Renal pelvis (tissue), 12 donors: ENCODE data around the gene TATDN3. TPM values are rescaled to one million over a fixed set of nuclear protein-coding genes. Genes with fewer than 3 reads are reported as not detected.
"Not testable (repeated sequence)": the region's sequence is repeated elsewhere in the genome, so short reads cannot be mapped to it uniquely, and the experiment has no call there.

ENCODE experiments used
- DNase-seq: peaks from one replicate; pipeline ENCODE4 v3.0.0-alpha.2; 2013
- long read RNA-seq, 16 experiments: transcript quantifications; one replicate each; lab custom pipeline, GENCODE V29; 2026
- polyA plus RNA-seq, 3 donors: library from polyadenylated mRNA; unstranded; fragments of 120-200 nt; gene quantifications; one replicate each; pipeline ENCODE4 v1.2.1, GENCODE V29; 2013; ENCODE audit not compliant: insufficient read length in 3 of 3

Gene TATDN3
- 10 to 100 TPM; 15.5 to 23.2 (median 22.5) TPM for polyA plus RNA-seq
- long read RNA-seq, donor 1, partial matches to known transcripts: 11 of 15 reads
- long read RNA-seq, donor 1, other reads (novel, unspliced or antisense): 0 of 15 reads
- long read RNA-seq, donor 2, partial matches to known transcripts: 0 of 5 reads
- long read RNA-seq, donor 2, other reads (novel, unspliced or antisense): 0 of 5 reads
- long read RNA-seq, donor 3, partial matches to known transcripts: 0 of 7 reads
- long read RNA-seq, donor 3, other reads (novel, unspliced or antisense): 0 of 7 reads
- long read RNA-seq, donor 4, partial matches to known transcripts: 0 of 4 reads
- long read RNA-seq, donor 4, other reads (novel, unspliced or antisense): 0 of 4 reads
- long read RNA-seq, donor 5, partial matches to known transcripts: 0 of 5 reads
- long read RNA-seq, donor 5, other reads (novel, unspliced or antisense): 0 of 5 reads
- long read RNA-seq, donor 6, transcript TATDN3-201 (10 exons, 2,321 nt): major isoform, 5 of 10 reads
- long read RNA-seq, donor 6, partial matches to known transcripts: 0 of 10 reads
- long read RNA-seq, donor 6, other reads (novel, unspliced or antisense): 0 of 10 reads
- long read RNA-seq, donor 7, partial matches to known transcripts: 0 of 10 reads
- long read RNA-seq, donor 7, other reads (novel, unspliced or antisense): 0 of 10 reads
- long read RNA-seq, donor 8, partial matches to known transcripts: 0 of 1 reads
- long read RNA-seq, donor 8, other reads (novel, unspliced or antisense): 0 of 1 reads
- long read RNA-seq, donor 9, partial matches to known transcripts: 0 of 6 reads
- long read RNA-seq, donor 9, other reads (novel, unspliced or antisense): 0 of 6 reads
- long read RNA-seq, donor 10, transcript TATDN3-201 (10 exons, 2,321 nt): major isoform, 5 of 13 reads
- long read RNA-seq, donor 10, partial matches to known transcripts: 0 of 13 reads
- long read RNA-seq, donor 10, other reads (novel, unspliced or antisense): 0 of 13 reads
- long read RNA-seq, donor 11, partial matches to known transcripts: 0 of 4 reads
- long read RNA-seq, donor 11, other reads (novel, unspliced or antisense): 0 of 4 reads
- long read RNA-seq, donor 12, partial matches to known transcripts: 0 of 6 reads
- long read RNA-seq, donor 12, other reads (novel, unspliced or antisense): 0 of 6 reads
- long read RNA-seq, donor 13, partial matches to known transcripts: 0 of 7 reads
- long read RNA-seq, donor 13, other reads (novel, unspliced or antisense): 0 of 7 reads
- long read RNA-seq, donor 14: 0 reads
- long read RNA-seq, donor 15, transcript TATDN3-202 (10 exons, 2,389 nt): major isoform, 6 of 13 reads
- long read RNA-seq, donor 15, partial matches to known transcripts: 0 of 13 reads
- long read RNA-seq, donor 15, other reads (novel, unspliced or antisense): 0 of 13 reads
- long read RNA-seq, donor 16, partial matches to known transcripts: 0 of 7 reads
- long read RNA-seq, donor 16, other reads (novel, unspliced or antisense): 0 of 7 reads

GRCh38 chr1:212791676-212792395 is at the start of gene TATDN3, which contains the start of gene NSL1:
TATDN3 (plus strand) TSS chr1:212791894; CDS start chr1:212791922, 28 bp downstream.
NSL1 (minus strand) TSS chr1:212791777; CDS start chr1:212791763, 14 bp downstream.
- DNase-seq: peak; percentile 96

GRCh38 chr1:212743901-212744475 is 47.7 kb upstream of the TATDN3 start:
- no peak for DNase-seq

- DNase-seq: no peak
Measured at GRCh38 chr1:212745303-212745702, 46.4 kb upstream of the TATDN3 start.

GRCh38 chr1:212746546-212746945 is 45.1 kb upstream of the TATDN3 start:
- DNase-seq: no peak

GRCh38 chr1:212749821-212750535 is 41.7 kb upstream of the TATDN3 start:
- peak; percentile 50 for DNase-seq

GRCh38 chr1:212752252-212752933 is 39.3 kb upstream of the TATDN3 start:
- no peak for DNase-seq

GRCh38 chr1:212752934-212753497 is 38.7 kb upstream of the TATDN3 start:
- DNase-seq: no peak

- no peak for DNase-seq
Measured at GRCh38 chr1:212753749-212754148, 37.9 kb upstream of the TATDN3 start.

- DNase-seq: no peak
Measured at GRCh38 chr1:212754193-212754592, 37.5 kb upstream of the TATDN3 start.

GRCh38 chr1:212754680-212755079 is 37.0 kb upstream of the TATDN3 start:
- DNase-seq: no peak

- DNase-seq: no peak
Measured at GRCh38 chr1:212759683-212760082, 32.0 kb upstream of the TATDN3 start.

- no peak for DNase-seq
Measured at GRCh38 chr1:212760126-212760823, 31.4 kb upstream of the TATDN3 start.

GRCh38 chr1:212762234-212762633 is 29.5 kb upstream of the TATDN3 start:
- no peak for DNase-seq

- DNase-seq: no peak
Measured at GRCh38 chr1:212762839-212763238, 28.9 kb upstream of the TATDN3 start.

- DNase-seq: not testable (repeated sequence)
Measured at GRCh38 chr1:212764718-212765281, 26.9 kb upstream of the TATDN3 start.

- not testable (repeated sequence) for DNase-seq
Measured at GRCh38 chr1:212766825-212767224, 24.9 kb upstream of the TATDN3 start.

- DNase-seq: no peak
Measured at GRCh38 chr1:212769459-212770167, 22.1 kb upstream of the TATDN3 start.
